ENCODE results near the gene RERE. TPM values are rescaled to one million over a fixed set of nuclear protein-coding genes. Genes with fewer than 3 reads are reported as not detected.

RERE gene
- total RNA-seq, 1 experiment from 2014 or later = 40.6 TPM

- TF ChIP-seq ELF1 (IDR thresholded peaks at IDR 0.05; ENCODE audit: borderline replicate concordance, low read depth) (no peak), SRF (IDR thresholded peaks at IDR 0.05; ENCODE audit: low read depth) (no peak), EGR1 (IDR thresholded peaks at IDR 0.05; ENCODE audit: low read depth) (no peak), ATF3 (IDR thresholded peaks at IDR 0.05) (no peak), FOSL1 (IDR thresholded peaks at IDR 0.05; ENCODE audit: low read depth) (no peak), ZNF274 (IDR thresholded peaks at IDR 0.05; ENCODE audit: low read depth, low read length) (no peak), CBX3 (IDR thresholded peaks at IDR 0.05; ENCODE audit: low read depth) (no peak), CTCF (IDR thresholded peaks at IDR 0.05 in 2 of 3, conservative IDR thresholded peaks at IDR 0.05 in 1 of 3; ENCODE audit: borderline replicate concordance in 1 of 3, insufficient read depth in 1 of 3, low read depth in 2 of 3, low read length in 2 of 3) (no peak), ZBTB33 (IDR thresholded peaks at IDR 0.05; ENCODE audit: extremely low read depth, insufficient replicate concordance, low read length) (no peak), JUND (IDR thresholded peaks at IDR 0.05) (no peak)
- H3K4me3 ChIP-seq (replicated peaks in 1 of 2; ENCODE audit: low read depth in 1 of 2, low read length in 2 of 2) = no peak overlapping the region
- no peak for ATAC-seq
- H4K20me1 ChIP-seq (ENCODE audit: insufficient read depth) = no peaks in the 10 kb centered on the region
- intact Hi-C loops (cut with micrococcal nuclease) = no loop called here
- no peaks in the 10 kb centered on the region for H3K9me2 ChIP-seq (ENCODE audit: insufficient read depth)
- ChIA-PET POLR2A (no interaction called here), CTCF (no interaction called here), RAD21 (ENCODE audit: low non-redundant PET in 1 of 2, low total read pairs in 2 of 2, uncharacterized antibody in 2 of 2, unreplicated experiment in 2 of 2) (no interaction called here)
- H3K4me1 ChIP-seq (ENCODE audit: control insufficient read depth in 1 of 2, insufficient read depth in 2 of 2, low read length in 2 of 2) = peaks cover 0 to 3% of the 10 kb centered on the region in 2 experiments; a peak in 2 of 4 replicates
- no peak overlapping the region for H2AFZ ChIP-seq (ENCODE audit: low read depth, low read length, poor library complexity, severe bottlenecking)
- no peak for DNase-seq (ENCODE audit: low read depth, low spot score)
- H3K79me2 ChIP-seq (ENCODE audit: insufficient read depth, low read length) = no peaks in the 10 kb centered on the region
- no peaks in the 10 kb centered on the region for H3K9me3 ChIP-seq (ENCODE audit: control insufficient read depth in 1 of 2, insufficient read depth in 1 of 2, low read depth in 1 of 2, low read length in 2 of 2)
- H3K27ac ChIP-seq (ENCODE audit: low read depth, low read length) = no peak overlapping the region
- no peak overlapping the region for H3K4me2 ChIP-seq (ENCODE audit: low read length)
- no peaks in the 10 kb centered on the region for H3K36me3 ChIP-seq (ENCODE audit: control insufficient read depth in 1 of 2, insufficient read depth in 2 of 2, low read length in 2 of 2)
- no peaks in the 10 kb centered on the region for H3K27me3 ChIP-seq (ENCODE audit: insufficient read depth, low read length)
- BruUV-seq (replicated peaks) = no TSS peak
- no peak overlapping the region for H3K9ac ChIP-seq (ENCODE audit: low read length)
Measured at GRCh38 chr1:8483586-8483985, 333.9 kb downstream of the RERE start.
